Ovary (tissue), 9 donors: ENCODE results near the gene ARHGAP11A. TPM values are rescaled to one million over a fixed set of nuclear protein-coding genes. Genes with fewer than 3 reads are reported as not detected.

Source experiments
- DNase-seq, 5 donors: peaks; one replicate each; pipeline ENCODE4 v3.0.0-alpha.2; 2019 to 2020
- H3K27ac ChIP-seq, 2 donors: fragments of 200-600 bp; one replicate each; pipeline versions ENCODE4 v1.5.1 to v1.8.0; 2019 to 2022
- H3K27me3 ChIP-seq: fragments of 200-600 bp; one replicate; pipeline ENCODE4 v1.8.0; 2022
- H3K36me3 ChIP-seq: fragments of 200-600 bp; sonication (generic); one replicate; pipeline ENCODE4 v1.5.1; 2019
- H3K4me1 ChIP-seq: one replicate; pipeline ENCODE4 v1.8.1; 2013; ENCODE audit warnings: mild to moderate bottlenecking, moderate library complexity; ENCODE audit not compliant: insufficient read depth
- H3K4me3 ChIP-seq: fragments of 200-600 bp; sonication (generic); one replicate; pipeline ENCODE4 v1.5.1; 2017
- H3K9me3 ChIP-seq, 2 donors: fragments of 200-600 bp in 1 of 2; sonication (generic) in 1 of 2; one replicate each; pipeline versions ENCODE4 v1.5.1 to v1.8.1; 2013 to 2019; ENCODE audit warnings: mild to moderate bottlenecking in 1 of 2, moderate library complexity in 1 of 2
- EP300 ChIP-seq: sonication (generic); formaldehyde crosslinking; IDR thresholded peaks from one replicate; pipeline ENCODE4 v1.6.1; 2017; ENCODE audit warnings: antibody characterized with exemption
- POLR2A ChIP-seq: fragments of 450-650 bp; IDR thresholded peaks from one replicate; pipeline ENCODE4 v1.6.1; 2017; ENCODE audit warnings: antibody characterized with exemption, mild to moderate bottlenecking, moderate library complexity
- WGBS, 3 donors: extraction: QIAGEN DNeasy Blood & Tissue Kit in 1 of 3; methylation state at CpG; one replicate each; pipeline versions ENCODE4 v1.1.5 to v1.1.7; 2013 to 2017; 5-methylcytosine and 5-hydroxymethylcytosine counted together
- intact Hi-C, 4 donors: fragments of 100-400 bp; cut with DNase I; formaldehyde crosslinking; loops; one replicate each; pipeline versions ENCODE4 v1.11.0 to v1.15.1; 2022 to 2023
- polyA plus RNA-seq, 2 donors: library from polyadenylated mRNA; stranded (reverse); fragments of 200-250 nt in 1 of 2; fragments of 350-450 nt in 1 of 2; fragmentation: Illumina TruSeq in 1 of 2; extraction: RNeasy Lipid Tissue Mini Kit (QIAGEN cat#74804) in 1 of 2; gene quantifications; one replicate each; pipeline ENCODE4 v1.2.3, GENCODE V29; 2013 to 2014
- total RNA-seq, 7 donors: library from RNA; depleted of rRNA in 2 of 7; stranded (reverse); fragments of >200 nt in 2 of 7; fragmentation: NEBNext Ultra II Directional in 3 of 7; extraction: Animal tissue kit (Norgen Biotek cat#: 25700) in 3 of 7; gene quantifications; one replicate each; pipeline versions ENCODE4 v1.1.0 to v1.2.4, GENCODE V29; 2016 to 2023
- TF ChIP-seq, protein P1 (sequence below), 3 donors: fragments of 450-650 bp in 2 of 3; fragments of 200-600 bp in 1 of 3; IDR thresholded peaks; one replicate each; pipeline versions ENCODE4 v1.5.1 to v1.8.0; 2016 to 2022; ENCODE audit warnings: antibody characterized with exemption in 3 of 3, mild to moderate bottlenecking in 1 of 3
- donor health status: DM: no; HTN: no; CAD: no; lungs with moderate emphysema.
- donor health status: DM: no; HTN: no; CAD: no.
- donor health status: Bipolar disorder and iron deficiency.
- donor health status: DM: yes; HTN: yes; CAD: no.
- donor health status: DM: no; HTN: no; CAD: no.
- donor health status: DM: yes; HTN: yes; CAD: no.

ARHGAP11A gene
- total and polyA plus RNA-seq, 9 donors, result 0.48 to 3.1 (median 1.1) TPM

DNA sequence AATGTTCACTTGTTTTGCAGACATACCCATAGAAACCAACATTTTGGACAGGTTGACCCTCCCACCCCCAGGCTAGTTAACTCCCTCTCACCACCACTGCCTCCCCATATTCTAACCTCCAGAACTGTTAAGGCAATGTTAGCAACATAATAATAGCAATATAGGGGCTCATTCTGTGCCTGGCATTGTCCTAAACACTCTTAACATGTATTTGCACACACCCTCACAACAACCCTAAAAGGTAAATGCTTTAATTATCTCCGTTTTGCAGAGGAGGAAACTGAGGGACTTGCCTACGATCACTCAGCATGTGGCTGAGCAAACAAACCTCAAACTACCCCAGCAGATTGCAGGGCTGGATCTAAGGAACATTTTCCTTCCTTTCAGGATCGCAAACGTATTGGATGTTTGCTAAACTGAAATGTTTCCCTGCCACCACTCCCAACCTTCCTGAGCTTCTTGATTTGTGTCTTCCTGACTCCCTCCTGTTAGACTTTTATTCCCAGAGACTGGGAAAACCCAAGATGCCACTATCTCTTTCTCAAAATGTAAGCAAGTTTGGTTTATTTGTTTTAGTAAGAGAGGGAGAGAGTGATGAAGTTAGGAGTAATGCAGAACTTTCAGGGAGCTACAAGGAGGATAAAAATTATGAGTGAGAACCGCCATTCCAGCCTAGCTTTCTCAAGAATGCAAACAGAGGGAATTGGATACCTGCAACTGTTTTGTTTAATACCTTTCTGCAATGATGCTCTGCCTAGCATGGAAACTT lies 27.5 kb downstream of the ARHGAP11A start:
- no peaks in the 10 kb centered on the region for H3K27me3 ChIP-seq
- TF ChIP-seq, protein P1, sequence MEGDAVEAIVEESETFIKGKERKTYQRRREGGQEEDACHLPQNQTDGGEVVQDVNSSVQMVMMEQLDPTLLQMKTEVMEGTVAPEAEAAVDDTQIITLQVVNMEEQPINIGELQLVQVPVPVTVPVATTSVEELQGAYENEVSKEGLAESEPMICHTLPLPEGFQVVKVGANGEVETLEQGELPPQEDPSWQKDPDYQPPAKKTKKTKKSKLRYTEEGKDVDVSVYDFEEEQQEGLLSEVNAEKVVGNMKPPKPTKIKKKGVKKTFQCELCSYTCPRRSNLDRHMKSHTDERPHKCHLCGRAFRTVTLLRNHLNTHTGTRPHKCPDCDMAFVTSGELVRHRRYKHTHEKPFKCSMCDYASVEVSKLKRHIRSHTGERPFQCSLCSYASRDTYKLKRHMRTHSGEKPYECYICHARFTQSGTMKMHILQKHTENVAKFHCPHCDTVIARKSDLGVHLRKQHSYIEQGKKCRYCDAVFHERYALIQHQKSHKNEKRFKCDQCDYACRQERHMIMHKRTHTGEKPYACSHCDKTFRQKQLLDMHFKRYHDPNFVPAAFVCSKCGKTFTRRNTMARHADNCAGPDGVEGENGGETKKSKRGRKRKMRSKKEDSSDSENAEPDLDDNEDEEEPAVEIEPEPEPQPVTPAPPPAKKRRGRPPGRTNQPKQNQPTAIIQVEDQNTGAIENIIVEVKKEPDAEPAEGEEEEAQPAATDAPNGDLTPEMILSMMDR (IDR thresholded peaks at IDR 0.05), result no peak
- TF ChIP-seq POLR2A (no peak), EP300 (no peak)
- 71 to 82% (median 79%) methylated on average over 5 of the region's 5 CpGs for WGBS, 3 donors
- H3K27ac ChIP-seq, result no peak overlapping the region
- H3K4me1 ChIP-seq, result peaks cover 2% of the 10 kb centered on the region
- H3K36me3 ChIP-seq, result no peaks in the 10 kb centered on the region
- intact Hi-C loops, result no loop called here
- no peak for DNase-seq
- no peak overlapping the region for H3K4me3 ChIP-seq
- H3K9me3 ChIP-seq, result no peaks in the 10 kb centered on the region

DNA sequence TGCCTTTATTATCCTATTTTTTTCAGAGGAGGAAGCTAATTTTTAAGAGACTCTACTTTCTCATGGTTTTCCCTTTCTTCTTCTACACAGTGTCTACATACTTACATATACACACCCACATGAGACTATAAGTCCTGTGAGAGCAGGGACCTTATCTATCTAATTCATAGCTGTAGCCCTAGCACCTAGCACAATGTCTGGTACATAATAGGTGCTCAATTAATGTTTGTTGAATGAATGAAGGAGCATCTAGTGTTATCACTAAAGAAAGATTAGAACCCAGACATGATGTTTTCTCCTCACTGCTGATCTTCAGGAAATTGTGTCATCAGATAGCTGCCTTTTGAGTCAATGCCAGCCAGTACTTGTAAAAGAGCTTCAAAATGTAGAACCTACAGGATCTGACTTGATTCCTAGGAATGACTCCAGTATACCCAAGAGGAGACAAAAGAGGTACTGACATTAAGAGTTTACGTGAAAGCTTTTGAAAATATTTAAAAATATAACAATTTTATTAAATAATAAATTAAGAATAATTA lies 28.7 kb downstream of the ARHGAP11A start:
- Histone ChIP-seq H3K27ac (no peak overlapping the region), H3K9me3 (no peaks in the 10 kb centered on the region), H3K36me3 (no peaks in the 10 kb centered on the region), H3K4me3 (no peak overlapping the region), H3K27me3 (no peaks in the 10 kb centered on the region), H3K4me1 (peaks cover 2% of the 10 kb centered on the region)
- TF ChIP-seq, protein P1 (IDR thresholded peaks at IDR 0.05), result no peak
- TF ChIP-seq POLR2A (no peak), EP300 (no peak)
- no peak for DNase-seq
- 89 to 98% (median 92%) methylated on average over 1 of the region's 1 CpG for WGBS, 3 donors
- intact Hi-C loops, result no loop called here

DNA sequence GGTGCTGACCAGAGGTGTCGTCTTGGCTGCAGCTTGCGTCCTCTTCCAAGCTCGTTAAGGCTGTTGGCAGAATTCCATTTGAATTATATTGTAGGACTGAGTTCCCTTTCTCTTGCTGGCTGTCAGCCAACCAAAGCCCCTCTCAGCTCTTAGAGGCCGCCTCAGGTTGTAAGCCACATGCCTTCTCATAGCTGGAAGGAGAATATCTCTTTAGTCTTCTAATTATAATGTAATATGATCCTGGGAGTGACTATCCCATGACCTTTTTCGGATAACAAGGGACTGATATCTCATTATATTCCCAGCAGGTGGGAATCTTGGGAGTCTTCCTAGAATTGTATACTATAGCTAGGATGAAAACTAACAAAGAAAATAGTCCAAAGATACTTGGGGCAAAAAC lies 31.0 kb downstream of the ARHGAP11A start:
- TF ChIP-seq, protein P1 (IDR thresholded peaks at IDR 0.05), result no peak
- no peak for TF ChIP-seq POLR2A
- no peak for TF ChIP-seq EP300

DNA sequence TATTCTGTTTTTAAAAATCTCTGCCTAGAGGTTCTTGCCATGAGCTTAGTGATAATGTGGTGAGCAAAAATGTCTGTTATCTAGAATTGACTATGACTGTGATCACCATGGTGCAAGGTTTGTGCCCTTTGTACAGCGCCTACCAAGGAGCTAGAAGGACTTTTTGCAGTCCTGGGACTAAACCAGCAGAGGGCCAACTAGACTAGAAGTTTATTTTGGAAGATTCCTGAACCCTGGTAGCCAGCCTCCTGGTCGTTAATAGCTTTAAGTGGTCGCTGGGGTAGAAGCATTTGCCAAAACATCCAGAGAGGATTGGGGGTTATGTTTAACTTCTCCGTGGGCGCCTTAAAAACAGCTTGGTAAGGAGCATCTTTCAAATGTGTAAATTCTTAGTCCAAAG lies 34.0 kb downstream of the ARHGAP11A start:
- no peak for DNase-seq
- TF ChIP-seq EP300, result no peak
- no peak for TF ChIP-seq POLR2A
- TF ChIP-seq, protein P1 (IDR thresholded peaks at IDR 0.05), result no peak

More for the DNA sequence above, 31.0 kb downstream of the ARHGAP11A start:
- WGBS, 3 donors, result 60 to 66% (median 60%) methylated on average over 5 of the region's 5 CpGs
- no peaks in the 10 kb centered on the region for H3K9me3 ChIP-seq
- no peaks in the 10 kb centered on the region for H3K36me3 ChIP-seq
- no peak overlapping the region for H3K27ac ChIP-seq
- H3K4me3 ChIP-seq, result no peak overlapping the region
- H3K4me1 ChIP-seq, result peaks cover 2% of the 10 kb centered on the region
- intact Hi-C loops, result no loop called here
- DNase-seq, result no peak
- H3K27me3 ChIP-seq, result no peaks in the 10 kb centered on the region

More for the DNA sequence above, 34.0 kb downstream of the ARHGAP11A start:
- no peaks in the 10 kb centered on the region for H3K9me3 ChIP-seq
- H3K4me3 ChIP-seq, result no peak overlapping the region
- no peaks in the 10 kb centered on the region for H3K27me3 ChIP-seq
- H3K36me3 ChIP-seq, result no peaks in the 10 kb centered on the region
- WGBS, 3 donors, result 67 to 69% (median 69%) methylated on average over 5 of the region's 5 CpGs
- intact Hi-C loops, result no loop called here
- H3K4me1 ChIP-seq, result no peaks in the 10 kb centered on the region
- H3K27ac ChIP-seq, result no peak overlapping the region
